GM12891 (cell line): ENCODE data around the gene CASP2.

ENCODE experiments used
- POLR2A ChIP-seq: IDR thresholded peaks from 2 replicates; pipeline ENCODE4 v1.6.1; 2011; ENCODE audit warnings: low read depth, low read length, control low read depth
- POLR2AphosphoS5 ChIP-seq: IDR thresholded peaks from 2 replicates; pipeline ENCODE4 v1.6.1; 2011; ENCODE audit warnings: low read depth, low read length, control low read depth
- POU2F2 ChIP-seq: IDR thresholded peaks from 2 replicates; pipeline ENCODE4 v1.6.1; 2011; ENCODE audit warnings: low read depth, mild to moderate bottlenecking, control low read depth, low read length, moderate library complexity
- SPI1 ChIP-seq: IDR thresholded peaks from 2 replicates; pipeline ENCODE4 v1.6.1; 2011; ENCODE audit warnings: low read depth, low read length, control low read depth
- TAF1 ChIP-seq: IDR thresholded peaks from 2 replicates; pipeline ENCODE4 v1.6.1; 2011; ENCODE audit warnings: low read depth, low read length, control low read depth

DNA sequence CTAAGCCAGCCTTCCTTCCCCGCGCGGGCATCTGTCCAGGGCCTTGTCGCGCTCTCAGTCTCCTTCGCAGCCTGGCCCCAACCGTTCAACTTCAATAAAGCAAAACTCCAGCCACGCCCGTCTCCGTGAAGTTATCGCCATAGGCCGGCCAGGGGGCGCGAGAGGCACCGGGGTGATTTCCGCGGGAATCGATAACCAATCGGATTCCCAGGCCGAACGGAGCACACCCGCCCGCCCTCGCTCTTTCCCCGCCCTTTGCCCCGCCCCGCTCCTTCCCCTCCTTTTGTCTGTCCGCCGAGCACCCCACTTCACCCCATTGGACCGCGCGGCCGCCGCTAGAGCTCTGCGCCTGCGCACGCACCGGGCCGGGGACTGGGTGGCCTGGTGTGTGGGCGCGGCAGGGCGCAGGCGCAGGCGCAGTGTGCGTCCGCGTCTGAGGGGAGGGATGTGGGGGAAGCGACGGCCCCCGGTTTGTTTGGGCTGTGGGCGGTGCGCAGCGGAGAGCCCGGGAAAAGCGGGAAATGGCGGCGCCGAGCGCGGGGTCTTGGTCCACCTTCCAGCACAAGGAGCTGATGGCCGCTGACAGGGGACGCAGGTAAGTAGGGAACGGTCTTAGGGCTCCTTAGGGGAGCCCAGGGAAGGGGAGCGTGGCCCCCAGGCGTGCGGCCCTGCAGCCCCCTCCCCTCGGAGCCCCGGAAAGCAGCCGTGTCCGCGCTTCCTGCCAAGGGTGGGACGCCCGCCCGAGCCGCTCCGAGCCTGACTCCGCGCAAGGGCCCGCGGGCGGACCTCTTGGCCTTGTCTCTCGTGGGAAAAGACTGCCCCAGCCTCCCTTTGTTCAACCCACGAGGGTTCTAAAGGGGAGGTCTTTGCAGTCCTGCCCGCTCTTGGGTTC is at the start of gene CASP2:
- TF ChIP-seq POLR2A: peak; percentile 71
- peak; percentile 67; the same call in 1 of the 2 replicates for TF ChIP-seq TAF1
- no peak for TF ChIP-seq POU2F2
- TF ChIP-seq POLR2AphosphoS5: peak; percentile 69
- TF ChIP-seq SPI1: no peak
